ENCODE results near the gene NT5M. TPM values are rescaled to one million over a fixed set of nuclear protein-coding genes. Genes with fewer than 3 reads are reported as not detected.

NT5M gene
- total RNA-seq, 2 donors from 2014 or later = 0.92 TPM; not detected in 1

DNA sequence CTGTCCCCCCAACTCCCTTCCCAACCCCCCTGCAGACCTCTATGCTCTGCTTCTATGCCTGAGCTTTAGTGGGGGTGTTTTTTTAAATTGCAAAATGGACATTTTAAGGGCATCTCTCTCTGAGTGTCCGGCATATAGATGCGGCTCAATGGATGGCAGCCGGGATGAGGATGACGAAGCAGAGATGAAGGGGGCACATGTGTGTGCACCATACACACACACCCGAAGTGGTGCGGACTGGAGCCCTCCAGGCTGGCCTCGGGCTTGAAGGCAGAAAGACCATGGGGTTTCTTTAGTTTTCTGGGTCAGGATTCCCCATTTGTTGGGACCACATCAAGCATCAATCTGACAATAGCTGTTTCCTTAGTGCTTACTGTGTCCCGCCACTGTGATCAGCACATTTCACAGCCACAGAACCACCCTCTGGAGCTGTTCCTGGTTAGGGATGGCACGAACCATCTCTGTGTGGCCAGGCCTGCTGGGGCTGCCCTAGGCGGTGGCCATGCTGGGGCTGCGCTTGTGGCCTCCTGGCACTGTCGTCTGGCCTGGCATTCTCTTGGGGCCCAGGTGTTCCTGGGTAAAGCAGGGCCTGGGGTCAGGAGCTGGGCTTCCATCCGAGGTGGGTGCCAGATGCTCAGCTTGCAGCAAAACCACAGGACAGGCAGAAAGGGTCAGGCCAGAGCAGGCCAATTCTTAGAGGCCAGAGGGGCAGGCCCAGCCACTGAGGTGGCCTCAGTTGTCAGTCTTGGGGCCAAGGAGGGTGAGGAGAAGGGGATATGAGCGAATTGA, 49.9 kb downstream of the NT5M start:
- no peak for ATAC-seq (ENCODE audit: insufficient number of reproducible peaks, low FRiP score, low read depth)
- Histone ChIP-seq H3K27me3 (replicated peaks; ENCODE audit: insufficient read depth) (no peaks in the 10 kb centered on the region), H3K4me1 (ENCODE audit: control insufficient read depth in 1 of 2, low read depth in 2 of 2) (peaks cover 0 to 5% of the 10 kb centered on the region in 2 donors), H3K36me3 (no peaks in the 10 kb centered on the region), H3K9me3 (no peaks in the 10 kb centered on the region), H3K4me3 (no peak overlapping the region), H3K27ac (no peak overlapping the region)
- DNase-seq (ENCODE audit: low spot score) = no peak
- TF ChIP-seq, protein P1, sequence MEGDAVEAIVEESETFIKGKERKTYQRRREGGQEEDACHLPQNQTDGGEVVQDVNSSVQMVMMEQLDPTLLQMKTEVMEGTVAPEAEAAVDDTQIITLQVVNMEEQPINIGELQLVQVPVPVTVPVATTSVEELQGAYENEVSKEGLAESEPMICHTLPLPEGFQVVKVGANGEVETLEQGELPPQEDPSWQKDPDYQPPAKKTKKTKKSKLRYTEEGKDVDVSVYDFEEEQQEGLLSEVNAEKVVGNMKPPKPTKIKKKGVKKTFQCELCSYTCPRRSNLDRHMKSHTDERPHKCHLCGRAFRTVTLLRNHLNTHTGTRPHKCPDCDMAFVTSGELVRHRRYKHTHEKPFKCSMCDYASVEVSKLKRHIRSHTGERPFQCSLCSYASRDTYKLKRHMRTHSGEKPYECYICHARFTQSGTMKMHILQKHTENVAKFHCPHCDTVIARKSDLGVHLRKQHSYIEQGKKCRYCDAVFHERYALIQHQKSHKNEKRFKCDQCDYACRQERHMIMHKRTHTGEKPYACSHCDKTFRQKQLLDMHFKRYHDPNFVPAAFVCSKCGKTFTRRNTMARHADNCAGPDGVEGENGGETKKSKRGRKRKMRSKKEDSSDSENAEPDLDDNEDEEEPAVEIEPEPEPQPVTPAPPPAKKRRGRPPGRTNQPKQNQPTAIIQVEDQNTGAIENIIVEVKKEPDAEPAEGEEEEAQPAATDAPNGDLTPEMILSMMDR (IDR thresholded peaks at IDR 0.05) = no peak

DNA sequence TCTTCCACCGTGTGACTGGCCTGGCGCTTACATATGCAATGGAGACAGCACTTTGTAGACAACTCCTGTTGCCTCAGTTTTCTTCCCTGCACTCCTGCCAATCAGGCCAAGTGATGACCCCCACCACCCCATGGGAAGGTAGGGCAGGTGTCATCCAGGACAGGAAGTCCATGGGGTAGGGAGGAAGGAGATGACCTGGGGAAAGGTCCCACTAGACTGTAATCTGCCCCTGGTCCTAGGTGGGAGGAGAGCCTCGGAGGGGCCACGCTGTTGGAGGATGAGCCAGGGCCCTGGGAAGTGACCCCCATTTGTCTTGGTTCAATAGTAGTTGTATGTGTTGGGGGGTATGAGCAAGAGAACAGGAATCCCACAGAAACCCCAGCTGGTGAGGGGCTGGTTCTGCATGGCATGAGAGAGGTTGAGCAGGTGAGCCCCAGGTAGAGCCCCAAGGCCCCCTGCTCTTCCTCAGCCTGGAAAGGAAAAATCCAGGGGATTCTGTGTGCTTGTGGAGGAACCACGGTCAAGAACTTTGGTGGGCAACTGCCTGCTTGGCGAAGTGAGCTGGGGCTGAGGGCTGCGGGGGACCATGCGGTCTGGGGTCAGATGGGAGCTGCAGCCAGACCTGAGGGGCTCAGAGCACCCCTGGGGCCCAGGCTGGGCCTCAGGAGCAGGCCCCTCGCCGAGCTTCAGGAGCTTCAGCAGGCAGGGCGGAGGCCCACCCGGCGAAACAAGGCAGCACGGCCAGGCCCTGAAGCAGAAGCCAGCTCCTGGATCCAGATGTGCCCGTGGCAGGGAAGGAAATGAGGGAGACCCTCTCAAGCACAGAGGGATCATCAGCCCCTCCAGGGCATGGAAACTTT, 50.7 kb downstream of the NT5M start:
- H3K4me1 ChIP-seq (ENCODE audit: control insufficient read depth in 1 of 2, low read depth in 2 of 2) = peaks cover 0 to 5% of the 10 kb centered on the region in 2 donors
- no peak for DNase-seq (ENCODE audit: low spot score)
- H3K27ac ChIP-seq = no peak overlapping the region

DNA sequence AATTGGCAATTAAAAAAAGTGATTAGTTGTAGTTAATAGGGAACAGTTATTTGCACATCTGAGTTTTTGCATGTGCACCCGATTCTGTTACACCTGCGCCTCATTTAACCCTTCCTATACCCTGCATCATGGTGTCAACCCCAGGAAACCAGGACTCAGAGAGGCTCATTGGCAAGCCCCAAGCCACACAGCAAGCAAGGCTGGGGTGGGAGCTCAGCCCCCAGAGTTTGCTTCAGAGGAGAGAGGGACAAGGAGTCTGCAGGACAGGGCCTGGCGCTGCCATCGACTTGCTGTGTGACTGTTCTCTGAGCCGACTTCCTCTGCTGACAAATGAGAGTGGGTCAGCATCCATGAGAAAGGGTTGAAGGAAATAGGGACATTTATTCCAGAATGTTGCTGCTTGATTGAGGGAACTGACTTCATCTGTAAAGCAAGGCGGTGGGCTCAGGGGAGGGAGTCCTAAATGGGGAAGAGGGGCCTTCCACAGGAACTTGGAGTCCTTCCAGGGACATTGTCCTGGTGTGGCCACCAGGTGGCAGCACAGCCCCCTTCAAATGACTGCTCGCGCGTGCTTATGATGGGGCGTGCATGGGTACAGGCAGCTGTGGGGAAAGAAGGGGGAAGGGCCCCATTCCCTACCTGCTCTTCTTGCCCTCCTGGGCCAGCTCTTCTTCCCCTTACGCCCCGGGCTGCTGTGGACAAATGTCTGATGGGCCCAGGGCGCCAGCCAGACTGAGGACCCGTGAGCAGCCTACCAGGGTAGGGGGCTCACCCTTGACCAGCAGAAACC, 51.6 kb downstream of the NT5M start:
- Histone ChIP-seq H3K36me3 (no peaks in the 10 kb centered on the region), H3K27ac (no peak overlapping the region), H3K4me3 (no peak overlapping the region), H3K4me1 (ENCODE audit: control insufficient read depth in 1 of 2, low read depth in 2 of 2) (peaks cover 0 to 5% of the 10 kb centered on the region in 2 donors), H3K9me3 (no peaks in the 10 kb centered on the region), H3K27me3 (replicated peaks; ENCODE audit: insufficient read depth) (no peaks in the 10 kb centered on the region)
- no peak for ATAC-seq (ENCODE audit: insufficient number of reproducible peaks, low FRiP score, low read depth)
- TF ChIP-seq, protein P1 (IDR thresholded peaks at IDR 0.05) = peak; percentile 92
- DNase-seq (ENCODE audit: low spot score) = peak; percentile 19

More for the DNA sequence above, 50.7 kb downstream of the NT5M start:
- ATAC-seq (ENCODE audit: insufficient number of reproducible peaks, low FRiP score, low read depth) = no peak
- TF ChIP-seq, protein P1 (IDR thresholded peaks at IDR 0.05) = no peak
- Histone ChIP-seq H3K27me3 (replicated peaks; ENCODE audit: insufficient read depth) (no peaks in the 10 kb centered on the region), H3K9me3 (no peaks in the 10 kb centered on the region), H3K36me3 (no peaks in the 10 kb centered on the region), H3K4me3 (no peak overlapping the region)

DNA sequence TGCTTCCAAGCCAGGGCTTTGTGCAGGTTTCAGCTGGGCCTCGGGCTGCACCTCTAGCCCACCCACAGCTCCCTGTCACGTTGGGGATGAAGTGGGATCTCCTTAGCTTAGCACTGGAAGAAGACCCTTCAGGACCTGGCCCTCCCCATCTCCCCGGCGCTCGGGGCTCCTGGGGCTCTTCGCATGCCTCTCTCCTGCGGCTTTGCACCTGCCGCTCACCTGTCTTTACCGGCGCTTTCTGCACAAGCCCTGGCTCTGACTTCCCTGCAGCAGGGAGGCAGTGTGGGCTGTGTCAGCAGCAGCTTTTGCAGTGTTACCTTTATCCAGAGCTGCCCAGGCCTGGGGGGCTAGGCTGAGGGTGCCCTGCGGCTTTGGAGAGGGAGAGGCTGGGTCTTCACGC, 52.3 kb downstream of the NT5M start:
- Histone ChIP-seq H3K27me3 (replicated peaks; ENCODE audit: insufficient read depth) (no peaks in the 10 kb centered on the region), H3K4me3 (no peak overlapping the region), H3K36me3 (no peaks in the 10 kb centered on the region), H3K9me3 (no peaks in the 10 kb centered on the region), H3K27ac (no peak overlapping the region), H3K4me1 (ENCODE audit: control insufficient read depth in 1 of 2, low read depth in 2 of 2) (peaks cover 0 to 5% of the 10 kb centered on the region in 2 donors)
- TF ChIP-seq, protein P1 (IDR thresholded peaks at IDR 0.05) = no peak
- ATAC-seq (ENCODE audit: insufficient number of reproducible peaks, low FRiP score, low read depth) = no peak
- DNase-seq (ENCODE audit: low spot score) = no peak

All from thoracic aorta (tissue), 2 donors.